Panc1 (cell line): ENCODE results near the gene LRRFIP2.
"Not testable (repeated sequence)": the region's sequence is repeated elsewhere in the genome, so short reads cannot be mapped to it uniquely, and the experiment has no call there.

ENCODE experiments used
- CTCF ChIP-seq: fragments of 450-650 bp; IDR thresholded peaks from 2 replicates; pipeline ENCODE4 v1.5.1; 2017; ENCODE audit warnings: mild to moderate bottlenecking
- POLR2AphosphoS5 ChIP-seq: IDR thresholded peaks from 2 replicates; pipeline ENCODE4 v1.6.1; 2012; ENCODE audit warnings: mild to moderate bottlenecking, low read depth, low read length, moderate library complexity
- REST ChIP-seq, 2 experiments: IDR thresholded peaks; 2 replicates each; pipeline ENCODE4 v1.6.1; 2011 to 2012; ENCODE audit warnings: low read depth in 2 of 2, control low read depth in 1 of 2, low read length in 1 of 2, mild to moderate bottlenecking in 1 of 2, moderate library complexity in 1 of 2; ENCODE audit not compliant: insufficient read depth in 1 of 2
- SIN3A ChIP-seq: IDR thresholded peaks from 2 replicates; pipeline ENCODE4 v1.6.1; 2012; ENCODE audit warnings: low read depth, mild to moderate bottlenecking, low read length, moderate library complexity, borderline replicate concordance; ENCODE audit not compliant: insufficient read depth

GRCh38 chr3:37208576-37208975 lies 34.2 kb upstream of the LRRFIP2 start:
- TF ChIP-seq POLR2AphosphoS5; CTCF; REST (IDR thresholded peaks at IDR 0.05; ENCODE audit: insufficient read depth in 1 of 2, low read depth in 2 of 2, low read length in 1 of 2); SIN3A: not testable (repeated sequence)
